PC-3 (cell line): ENCODE results near the gene FGFRL1.

Experiments used
- CTCF ChIP-seq: fragments of 300-600 bp; sonication (generic); conservative IDR thresholded peaks from 2 replicates; pipeline ENCODE4 v1.5.1; 2017; ENCODE audit warnings: antibody characterized with exemption, low read depth, mild to moderate bottlenecking, low read length
- EZH2 ChIP-seq: fragments of 300-600 bp; sonication (generic); IDR thresholded peaks from one replicate; pipeline ENCODE4 v1.6.1; 2017; ENCODE audit warnings: antibody characterized with exemption, mild to moderate bottlenecking, low read length; ENCODE audit not compliant: unreplicated experiment
- EZH2phosphoT487 ChIP-seq: fragments of 300-600 bp; sonication (generic); IDR thresholded peaks from 2 replicates; pipeline ENCODE4 v1.6.1; 2018; ENCODE audit warnings: mild to moderate bottlenecking, antibody characterized with exemption, low read length, borderline replicate concordance

- TF ChIP-seq CTCF (no peak), EZH2 (no peak), EZH2phosphoT487 (no peak)
These were observed 28.6 kb upstream of the FGFRL1 start for GRCh38 chr4:982814-983213.
